ENCODE measurements around the gene ZNF764. TPM values are rescaled to one million over a fixed set of nuclear protein-coding genes. Genes with fewer than 3 reads are reported as not detected.
"Not testable (repeated sequence)": the region's sequence is repeated elsewhere in the genome, so short reads cannot be mapped to it uniquely, and the experiment has no call there.

The ZNF764 gene
- total RNA-seq, 2 experiments from 2014 or later: 13.7 to 14.2 TPM

GRCh38 chr16:30589582-30589981 is 31.4 kb upstream of the ZNF764 start:
- H3K4me3 Mint-ChIP-seq; H3K9me3 Mint-ChIP-seq; DNase-seq; H3K27ac Mint-ChIP-seq; intact Hi-C loops (cut with micrococcal nuclease); H3K27me3 Mint-ChIP-seq; CTCF ChIA-PET; POLR2A ChIA-PET: not testable (repeated sequence)
- Mint-ChIP-seq H3K36me3 (peaks cover 18% of the 10 kb centered on the region), H3K4me1 (ENCODE audit: low read depth) (peaks cover 21% of the 10 kb centered on the region)

GRCh38 chr16:30588651-30589050 is 30.5 kb upstream of the ZNF764 start:
- Mint-ChIP-seq H3K27me3 (no peaks in the 10 kb centered on the region), H3K27ac (no peak overlapping the region), H3K4me1 (ENCODE audit: low read depth) (peaks cover 26% of the 10 kb centered on the region), H3K4me3 (no peak overlapping the region), H3K36me3 (peaks cover 18% of the 10 kb centered on the region), H3K9me3 (no peaks in the 10 kb centered on the region)
- intact Hi-C loops (cut with micrococcal nuclease): no loop called here
- POLR2A ChIA-PET: interaction anchor here (0.6 kb wide), 1 partner anchor 691 kb away, joined by 6 read pairs; no protein-coding TSS in a partner anchor
- no peak for DNase-seq
- CTCF ChIA-PET: interaction anchor here (1.0 to 5.0 kb wide), 3 partner anchors 7 to 53 kb away, joined by 3 to 29 read pairs (median 4); no protein-coding TSS in a partner anchor

- Mint-ChIP-seq H3K27ac (peak within 1 kb of the TSS; percentile 83), H3K4me1 (ENCODE audit: low read depth) (peaks cover 32% of the 10 kb centered on the region), H3K36me3 (peaks cover 35% of the 10 kb centered on the region), H3K27me3 (no peaks in the 10 kb centered on the region), H3K4me3 (peak within 1 kb of the TSS; percentile 83), H3K9me3 (no peaks in the 10 kb centered on the region)
- intact Hi-C loops (cut with micrococcal nuclease): loop anchor here (1.0 kb wide), 2 partner anchors 17 to 50 kb away; no protein-coding TSS in a partner anchor
- ChIA-PET CTCF (interaction anchor here (0.7 to 5.0 kb wide), 14 partner anchors 12 to 553 kb away, joined by 3 to 29 read pairs (median 4); partner anchors contain the start of genes DCTPP1, FBRS, PRR14 and ZNF688), POLR2A (interaction anchor here (0.8 to 2.4 kb wide), 13 partner anchors 9 to 51 kb away, joined by 3 to 18 read pairs (median 4); partner anchors contain the start of genes ZNF688, ZNF689, ZNF747 and ZNF764)
- peak; percentile 97 for DNase-seq
Measured at GRCh38 chr16:30585400-30586191, 27.4 kb upstream of the ZNF764 start, which contains the start of gene ZNF785. Gene ZNF785 (minus strand): TSS chr16:30585697. CDS start chr16:30585611, 86 bp downstream.

GRCh38 chr16:30585022-30585399 is 26.8 kb upstream of the ZNF764 start:
- peak; percentile 36 for DNase-seq
- intact Hi-C loops (cut with micrococcal nuclease): loop anchor here (1.0 kb wide), 2 partner anchors 17 to 50 kb away; no protein-coding TSS in a partner anchor
- peaks cover 35% of the 10 kb centered on the region for H3K36me3 Mint-ChIP-seq
- peaks cover 32% of the 10 kb centered on the region for H3K4me1 Mint-ChIP-seq (ENCODE audit: low read depth)
- ChIA-PET POLR2A (interaction anchor here (0.8 to 2.4 kb wide), 8 partner anchors 13 to 50 kb away, joined by 3 to 18 read pairs (median 6); partner anchors contain the start of genes ZNF688, ZNF747 and ZNF764), CTCF (interaction anchor here (0.9 to 5.0 kb wide), 8 partner anchors 13 to 155 kb away, joined by 3 to 29 read pairs (median 5); partner anchors contain the start of genes DCTPP1, FBRS, ZNF688 and ZNF747)
- H3K9me3 Mint-ChIP-seq: no peaks in the 10 kb centered on the region
- H3K4me3 Mint-ChIP-seq: peak overlapping the region; percentile 83
- no peaks in the 10 kb centered on the region for H3K27me3 Mint-ChIP-seq
- peak overlapping the region; percentile 83 for H3K27ac Mint-ChIP-seq

GRCh38 chr16:30582611-30583340 is 24.6 kb upstream of the ZNF764 start:
- CTCF ChIA-PET: no interaction called here
- no peaks in the 10 kb centered on the region for H3K27me3 Mint-ChIP-seq
- H3K27ac Mint-ChIP-seq: no peak overlapping the region
- peaks cover 28% of the 10 kb centered on the region for H3K4me1 Mint-ChIP-seq (ENCODE audit: low read depth)
- intact Hi-C loops (cut with micrococcal nuclease): no loop called here
- no peak overlapping the region for H3K4me3 Mint-ChIP-seq
- no peak for DNase-seq
- H3K36me3 Mint-ChIP-seq: peaks cover 33% of the 10 kb centered on the region
- POLR2A ChIA-PET: interaction anchor here (1.6 kb wide), 1 partner anchor 11 kb away, joined by 5 read pairs; the partner anchor contains the start of gene ZNF688
- no peaks in the 10 kb centered on the region for H3K9me3 Mint-ChIP-seq

- intact Hi-C loops (cut with micrococcal nuclease): no loop called here
- DNase-seq: no peak
- ChIA-PET CTCF (no interaction called here), POLR2A (interaction anchor here (1.6 kb wide), 1 partner anchor 9 kb away, joined by 5 read pairs; the partner anchor contains the start of gene ZNF688)
- Mint-ChIP-seq H3K36me3 (peaks cover 27% of the 10 kb centered on the region), H3K9me3 (no peaks in the 10 kb centered on the region), H3K27me3 (no peaks in the 10 kb centered on the region), H3K4me3 (no peak overlapping the region), H3K4me1 (ENCODE audit: low read depth) (peaks cover 21% of the 10 kb centered on the region), H3K27ac (no peak overlapping the region)
Measured at GRCh38 chr16:30581457-30581856, 23.3 kb upstream of the ZNF764 start.

- Mint-ChIP-seq H3K4me1 (ENCODE audit: low read depth) (peaks cover 30% of the 10 kb centered on the region), H3K27me3 (no peaks in the 10 kb centered on the region), H3K27ac (no peak overlapping the region), H3K36me3 (peaks cover 8% of the 10 kb centered on the region), H3K9me3 (no peaks in the 10 kb centered on the region), H3K4me3 (no peak overlapping the region)
- ChIA-PET CTCF (interaction anchor here (0.9 to 1.4 kb wide), 2 partner anchors 39 to 54 kb away, joined by 3 to 4 read pairs; no protein-coding TSS in a partner anchor), POLR2A (interaction anchor here (1.2 kb wide), 1 partner anchor 11 kb away, joined by 4 read pairs; no protein-coding TSS in a partner anchor)
- DNase-seq: no peak
- intact Hi-C loops (cut with micrococcal nuclease): no loop called here
Measured at GRCh38 chr16:30574678-30575077, 16.5 kb upstream of the ZNF764 start.

GRCh38 chr16:30571445-30572322 is 13.5 kb upstream of the ZNF764 start, which contains the start of gene ZNF688:
Gene ZNF688 (minus strand): TSS chr16:30571714. CDS start chr16:30571629, 85 bp downstream.
- CTCF ChIA-PET: interaction anchor here (0.8 to 3.0 kb wide), 13 partner anchors 10 to 154 kb away, joined by 3 to 17 read pairs (median 5); partner anchors contain the start of genes DCTPP1, ZNF747, ZNF764 and ZNF785

GRCh38 chr16:30570636-30571444 is 12.7 kb upstream of the ZNF764 start:
- DNase-seq: no peak
- Mint-ChIP-seq H3K4me1 (ENCODE audit: low read depth) (peaks cover 54% of the 10 kb centered on the region), H3K4me3 (peak overlapping the region; percentile 80), H3K27ac (peak overlapping the region; percentile 89), H3K36me3 (peaks cover 4% of the 10 kb centered on the region), H3K27me3 (no peaks in the 10 kb centered on the region), H3K9me3 (no peaks in the 10 kb centered on the region)
- ChIA-PET CTCF (interaction anchor here (1.0 to 3.0 kb wide), 6 partner anchors 10 to 153 kb away, joined by 3 to 17 read pairs (median 12); partner anchors contain the start of genes DCTPP1, ZNF747 and ZNF785), POLR2A (interaction anchor here (1.2 to 2.9 kb wide), 12 partner anchors 13 to 385 kb away, joined by 3 to 39 read pairs (median 5); partner anchors contain the start of genes PRR14, ZNF747, ZNF764 and ZNF771)
- intact Hi-C loops (cut with micrococcal nuclease): no loop called here

More at GRCh38 chr16:30571445-30572322, 13.5 kb upstream of the ZNF764 start, which contains the start of gene ZNF688:
- Mint-ChIP-seq H3K9me3 (no peaks in the 10 kb centered on the region), H3K4me3 (peak within 1 kb of the TSS; percentile 91), H3K27me3 (no peaks in the 10 kb centered on the region), H3K4me1 (ENCODE audit: low read depth) (peaks cover 51% of the 10 kb centered on the region), H3K36me3 (peaks cover 4% of the 10 kb centered on the region), H3K27ac (peak within 1 kb of the TSS; percentile 92)
- intact Hi-C loops (cut with micrococcal nuclease): loop anchor here (1.0 to 2.0 kb wide), 5 partner anchors 13 to 201 kb away; partner anchors contain the start of genes PRR14, TBC1D10B, ZNF747 and ZNF764
- DNase-seq: peak; percentile 96
- POLR2A ChIA-PET: interaction anchor here (0.6 to 2.9 kb wide), 23 partner anchors 11 to 386 kb away, joined by 3 to 39 read pairs (median 4); partner anchors contain the start of genes FBRS, PRR14, ZNF689 and ZNF747

Data from activated CD4-positive, alpha-beta memory T cell treated with anti-CD3 and anti-CD28 coated beads for 36 hours (primary cell).